Neutrophil (primary cell): ENCODE data around the gene B3GALT6.

Experiments
- H3K27ac ChIP-seq: fragments of 200-600 bp; sonication (generic); 2 replicates; pipeline ENCODE4 v1.5.1; 2016; ENCODE audit warnings: mild to moderate bottlenecking, moderate library complexity
- H3K27me3 ChIP-seq: fragments of 200-600 bp; sonication (generic); 2 replicates; pipeline ENCODE4 v1.6.0; 2016; ENCODE audit warnings: mild to moderate bottlenecking
- H3K36me3 ChIP-seq: fragments of 200-600 bp; sonication (generic); 2 replicates; pipeline ENCODE4 v1.5.1; 2017
- H3K4me1 ChIP-seq, 2 experiments: fragments of 200-600 bp in 1 of 2; sonication (generic) in 1 of 2; 1 replicate in 1 of 2; 2 replicates in 1 of 2; pipeline versions ENCODE4 v1.5.1 to v1.6.1; 2013 to 2016; ENCODE audit warnings: low read depth in 1 of 2, low read length in 1 of 2, mild to moderate bottlenecking in 1 of 2, moderate library complexity in 1 of 2; ENCODE audit not compliant: control insufficient read depth in 1 of 2, insufficient read depth in 1 of 2
- H3K4me3 ChIP-seq, 2 experiments: fragments of 200-600 bp in 1 of 2; sonication (generic) in 1 of 2; 1 replicate in 1 of 2; 2 replicates in 1 of 2; pipeline ENCODE4 v1.5.1; 2013 to 2016; ENCODE audit warnings: low read depth in 1 of 2, low read length in 1 of 2, mild to moderate bottlenecking in 1 of 2, moderate library complexity in 1 of 2
- H3K9me3 ChIP-seq: fragments of 200-600 bp; sonication (generic); 2 replicates; pipeline ENCODE4 v1.5.1; 2016
- CTCF ChIP-seq: fragments of 200-600 bp; sonication (generic); IDR thresholded peaks from 2 replicates; pipeline ENCODE4 v1.5.1; 2016; ENCODE audit warnings: antibody characterized with exemption

The B3GALT6 gene

GRCh38 chr1:1230656-1231399 lies 1.2 kb upstream of the B3GALT6 start:
- Histone ChIP-seq H3K4me1 (peaks cover 22 to 27% of the 10 kb centered on the region in 2 experiments), H3K36me3 (peaks cover 33% of the 10 kb centered on the region), H3K9me3 (no peaks in the 10 kb centered on the region), H3K27me3 (no peaks in the 10 kb centered on the region), H3K27ac (peak overlapping the region; percentile 85), H3K4me3 (peak overlapping the region; percentile 80 to 95)
- no peak for TF ChIP-seq CTCF

- H3K4me1 ChIP-seq = peaks cover 22 to 27% of the 10 kb centered on the region in 2 experiments
- no peaks in the 10 kb centered on the region for H3K27me3 ChIP-seq
- peak; percentile 32 for TF ChIP-seq CTCF
Measured at GRCh38 chr1:1231400-1232207, 433 bp upstream of the B3GALT6 start, which contains the start of gene SDF4. SDF4 (minus strand) TSS chr1:1232001; CDS start chr1:1228772, 3,229 bp downstream.

GRCh38 chr1:1232796-1233566 lies 944 bp downstream of the B3GALT6 start:
- H3K9me3 ChIP-seq = no peaks in the 10 kb centered on the region
- no peak for TF ChIP-seq CTCF
- H3K4me3 ChIP-seq = peak overlapping the region in 1 of 2 experiments; percentile 64
- H3K27ac ChIP-seq = peak overlapping the region; percentile 58
- H3K36me3 ChIP-seq = peaks cover 12% of the 10 kb centered on the region
- peaks cover 13% of the 10 kb centered on the region for H3K27me3 ChIP-seq
- H3K4me1 ChIP-seq = peaks cover 22 to 27% of the 10 kb centered on the region in 2 experiments

More at GRCh38 chr1:1231400-1232207, 433 bp upstream of the B3GALT6 start, which contains the start of gene SDF4:
- Histone ChIP-seq H3K9me3 (no peaks in the 10 kb centered on the region), H3K4me3 (peak within 1 kb of the TSS; percentile 80 to 95), H3K36me3 (peaks cover 26% of the 10 kb centered on the region), H3K27ac (peak within 1 kb of the TSS; percentile 85)

GRCh38 chr1:1233567-1233892 lies 1.5 kb downstream of the B3GALT6 start:
- no peak for TF ChIP-seq CTCF
- H3K36me3 ChIP-seq = peaks cover 6% of the 10 kb centered on the region
- no peak overlapping the region for H3K4me3 ChIP-seq
- peaks cover 18% of the 10 kb centered on the region for H3K27me3 ChIP-seq
- H3K27ac ChIP-seq = no peak overlapping the region
- H3K4me1 ChIP-seq = peaks cover 22 to 27% of the 10 kb centered on the region in 2 experiments
- H3K9me3 ChIP-seq = no peaks in the 10 kb centered on the region

GRCh38 chr1:1234180-1234808 lies 2.3 kb downstream of the B3GALT6 start:
- peaks cover 26% of the 10 kb centered on the region for H3K27me3 ChIP-seq
- H3K27ac ChIP-seq = no peak overlapping the region

More at GRCh38 chr1:1234180-1234808, 2.3 kb downstream of the B3GALT6 start:
- no peaks in the 10 kb centered on the region for H3K36me3 ChIP-seq
- TF ChIP-seq CTCF = no peak
- H3K4me3 ChIP-seq = no peak overlapping the region
- no peaks in the 10 kb centered on the region for H3K9me3 ChIP-seq
- peaks cover 22 to 27% of the 10 kb centered on the region in 2 experiments for H3K4me1 ChIP-seq
